ENCODE data around the gene RPIA.
"Not testable (repeated sequence)": the region's sequence is repeated elsewhere in the genome, so short reads cannot be mapped to it uniquely, and the experiment has no call there.

DNA sequence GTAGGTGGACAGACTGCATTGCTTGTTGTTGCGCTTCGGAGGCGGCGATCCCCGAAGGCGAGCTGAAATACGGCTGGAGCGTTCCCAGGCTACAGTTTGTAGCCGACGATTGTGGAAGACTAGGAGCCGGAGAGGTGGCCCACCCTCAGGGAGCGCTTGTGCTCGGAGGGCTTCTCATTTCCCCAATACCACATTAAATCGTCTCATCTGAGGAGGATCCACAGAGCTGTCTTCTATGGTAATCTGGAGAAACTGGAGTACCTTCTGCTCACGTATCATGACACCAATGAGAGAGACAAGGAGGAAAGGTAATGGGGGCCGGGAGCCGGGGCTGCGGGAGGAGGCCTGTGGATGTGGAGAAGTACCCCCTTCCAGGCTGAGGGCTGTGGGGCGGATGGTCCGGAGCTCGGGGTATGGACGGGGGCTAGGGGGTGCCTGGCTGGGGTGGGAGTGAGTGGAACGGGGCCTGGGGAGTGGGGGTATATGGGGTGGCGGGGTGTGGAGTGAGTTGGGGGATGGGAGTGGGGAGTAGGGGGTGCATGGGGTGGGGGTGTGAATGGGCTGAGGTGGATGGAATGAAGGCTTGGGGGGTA is 74.5 kb downstream of the RPIA start:
- TF ChIP-seq POLR2A (IDR thresholded peaks at IDR 0.05; ENCODE audit: low read length): peak; percentile 47
- TF ChIP-seq GATA1 (IDR thresholded peaks at IDR 0.05; ENCODE audit: low read depth, low read length): not testable (repeated sequence)
